Trophoblast cell (in vitro differentiated cells and primary cell): ENCODE data around the gene KCNAB2.

Experiments
- DNase-seq, 2 donors: peaks; one replicate each; pipeline ENCODE4 v3.0.0-alpha.2; 2016
- H2AFZ ChIP-seq: 2 replicates; pipeline ENCODE4 v1.6.1; 2013; ENCODE audit warnings: low read length, moderate library complexity, mild to moderate bottlenecking; ENCODE audit not compliant: insufficient read depth, poor library complexity
- H2AK5ac ChIP-seq: 2 replicates; pipeline ENCODE4 v1.6.1; 2013; ENCODE audit warnings: mild to moderate bottlenecking, low read length
- H2BK120ac ChIP-seq: 2 replicates; pipeline ENCODE4 v1.6.1; 2013; ENCODE audit warnings: low read length, mild to moderate bottlenecking, moderate library complexity; ENCODE audit not compliant: insufficient read depth, poor library complexity
- H2BK12ac ChIP-seq: 2 replicates; pipeline ENCODE4 v1.6.1; 2013; ENCODE audit warnings: mild to moderate bottlenecking, low read length, moderate library complexity
- H2BK5ac ChIP-seq: 2 replicates; pipeline ENCODE4 v1.6.1; 2013; ENCODE audit warnings: low read length, low read depth, moderate library complexity, mild to moderate bottlenecking; ENCODE audit not compliant: poor library complexity
- H3K14ac ChIP-seq: 2 replicates; pipeline ENCODE4 v1.6.1; 2013; ENCODE audit warnings: mild to moderate bottlenecking, low read length
- H3K18ac ChIP-seq: 2 replicates; pipeline ENCODE4 v1.6.1; 2013; ENCODE audit warnings: mild to moderate bottlenecking, low read length
- H3K23ac ChIP-seq: 2 replicates; pipeline ENCODE4 v1.6.1; 2013; ENCODE audit warnings: low read length
- H3K27ac ChIP-seq: 2 replicates; pipeline ENCODE4 v1.5.1; 2013; ENCODE audit warnings: low read depth, mild to moderate bottlenecking, inconsistent platforms, low read length, moderate library complexity
- H3K27me3 ChIP-seq: 2 replicates; pipeline ENCODE4 v1.6.1; 2013; ENCODE audit warnings: inconsistent platforms, mild to moderate bottlenecking, low read length, moderate library complexity; ENCODE audit not compliant: insufficient read depth
- H3K36me3 ChIP-seq, 2 experiments: 1 replicate in 1 of 2; 2 replicates in 1 of 2; pipeline ENCODE4 v1.6.1; 2013; ENCODE audit warnings: low read length in 2 of 2, mild to moderate bottlenecking in 2 of 2, moderate library complexity in 1 of 2; ENCODE audit not compliant: insufficient read depth in 2 of 2, control insufficient read depth in 1 of 2
- H3K4ac ChIP-seq: 2 replicates; pipeline ENCODE4 v1.6.1; 2013; ENCODE audit warnings: low read depth, mild to moderate bottlenecking, low read length, moderate library complexity
- H3K4me1 ChIP-seq, 2 experiments: 1 replicate in 1 of 2; 2 replicates in 1 of 2; pipeline ENCODE4 v1.6.1; 2013; ENCODE audit warnings: low read length in 2 of 2, mild to moderate bottlenecking in 2 of 2, moderate library complexity in 1 of 2; ENCODE audit not compliant: insufficient read depth in 2 of 2, control insufficient read depth in 1 of 2
- H3K4me2 ChIP-seq: 2 replicates; pipeline ENCODE4 v1.6.1; 2013; ENCODE audit warnings: inconsistent platforms, mild to moderate bottlenecking, low read length, moderate library complexity
- H3K4me3 ChIP-seq: 2 replicates; pipeline ENCODE4 v1.5.1; 2013; ENCODE audit warnings: mild to moderate bottlenecking, low read depth, low read length, inconsistent platforms
- H3K79me1 ChIP-seq: one replicate; pipeline ENCODE4 v1.6.1; 2013; ENCODE audit warnings: low read length
- H3K79me2 ChIP-seq: 2 replicates; pipeline ENCODE4 v1.6.1; 2013; ENCODE audit warnings: low read length, mild to moderate bottlenecking; ENCODE audit not compliant: control insufficient read depth, insufficient read depth, poor library complexity
- H3K9ac ChIP-seq: 2 replicates; pipeline ENCODE4 v1.6.1; 2013; ENCODE audit warnings: mild to moderate bottlenecking, low read length
- H3K9me3 ChIP-seq: 2 replicates; pipeline ENCODE4 v1.6.1; 2013; ENCODE audit warnings: low read depth, mild to moderate bottlenecking, control low read depth, inconsistent platforms, low read length; ENCODE audit not compliant: insufficient read depth
- H4K12ac ChIP-seq: 2 replicates; pipeline ENCODE4 v1.6.1; 2013; ENCODE audit warnings: low read depth, mild to moderate bottlenecking, low read length, moderate library complexity
- H4K8ac ChIP-seq: 2 replicates; pipeline ENCODE4 v1.6.1; 2013; ENCODE audit warnings: low read depth, mild to moderate bottlenecking, low read length, moderate library complexity
- H4K91ac ChIP-seq: one replicate; pipeline ENCODE4 v1.6.1; 2013; ENCODE audit warnings: low read depth, mild to moderate bottlenecking, low read length, moderate library complexity
- WGBS: extraction: QIAGEN DNeasy Blood & Tissue Kit; methylation state at CpG from one replicate; pipeline ENCODE4 v1.1.7; 2013; ENCODE audit warnings: missing lambda C conversion rate; ENCODE audit not compliant: insufficient read length, insufficient coverage; ENCODE audit errors: extremely low coverage; 5-methylcytosine and 5-hydroxymethylcytosine counted together

KCNAB2 gene

DNA sequence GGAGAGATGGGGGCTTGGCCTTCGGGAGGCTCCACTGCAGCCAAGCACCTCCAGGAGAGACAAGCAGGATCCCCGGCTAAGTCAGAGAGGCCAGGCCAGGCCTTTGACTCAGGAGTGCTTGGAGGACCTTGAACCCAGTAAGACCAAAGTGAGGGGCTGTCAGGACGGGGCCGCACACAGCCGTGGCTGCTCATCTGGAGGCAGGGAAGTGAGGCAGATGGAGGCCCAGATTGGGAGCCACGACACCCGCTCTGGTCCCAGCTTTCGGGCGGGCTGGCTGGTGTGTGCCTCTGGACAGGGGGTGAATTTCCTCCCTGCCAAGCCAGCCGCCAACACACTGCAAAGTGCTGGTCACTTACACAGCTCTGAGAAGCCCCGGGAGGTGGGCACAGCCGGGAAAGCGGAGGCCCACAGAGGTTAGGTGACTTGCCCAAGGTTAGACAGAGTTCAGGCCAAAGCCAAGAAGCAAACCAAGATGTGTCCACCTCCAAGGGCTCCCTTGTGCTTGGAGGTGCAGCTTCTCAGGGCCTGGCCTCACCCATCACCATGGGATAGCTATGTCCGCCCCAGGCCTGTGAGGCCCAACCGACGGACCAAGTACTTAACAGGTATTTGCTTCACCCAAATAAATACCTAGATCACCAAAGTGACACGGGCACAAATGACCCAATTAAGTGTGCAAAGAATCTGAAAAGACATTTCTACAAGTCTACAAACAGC, 76.1 kb downstream of the KCNAB2 start:
- H2BK5ac ChIP-seq, result no peak overlapping the region

DNA sequence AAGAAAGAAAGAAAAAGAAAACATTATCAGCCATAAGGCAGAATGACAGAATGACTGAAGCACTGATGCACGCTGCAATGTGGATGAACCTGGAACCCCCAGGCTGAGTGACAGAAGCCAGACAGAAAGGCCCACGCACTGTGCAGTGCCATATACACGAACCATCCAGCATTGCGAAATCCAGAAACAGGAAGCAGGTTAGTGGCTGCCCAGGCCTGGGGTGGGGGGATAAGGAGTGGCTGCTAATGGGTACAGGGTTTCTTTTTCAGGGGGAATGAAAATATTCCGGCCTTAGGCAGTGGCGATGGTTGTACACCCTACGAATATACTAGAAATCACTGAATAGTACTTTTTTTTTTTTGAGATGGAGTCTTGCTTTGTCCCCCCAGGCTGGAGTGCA, 77.4 kb downstream of the KCNAB2 start:
- H2BK12ac ChIP-seq, result no peak overlapping the region
- H3K27ac ChIP-seq, result no peak overlapping the region
- H2BK5ac ChIP-seq, result no peak overlapping the region
- DNase-seq, result no peak
- H3K4ac ChIP-seq, result no peak overlapping the region
- no peak overlapping the region for H3K14ac ChIP-seq
- no peaks in the 10 kb centered on the region for H3K79me2 ChIP-seq
- H3K4me3 ChIP-seq, result no peak overlapping the region
- no peaks in the 10 kb centered on the region for H3K36me3 ChIP-seq
- no peak overlapping the region for H2AK5ac ChIP-seq
- no peaks in the 10 kb centered on the region for H3K27me3 ChIP-seq
- H3K4me2 ChIP-seq, result no peak overlapping the region
- H3K9ac ChIP-seq, result no peak overlapping the region
- H3K79me1 ChIP-seq, result no peaks in the 10 kb centered on the region
- H2BK120ac ChIP-seq, result no peak overlapping the region
- H3K23ac ChIP-seq, result no peak overlapping the region
- no peak overlapping the region for H4K8ac ChIP-seq
- no peak overlapping the region for H4K91ac ChIP-seq
- peaks cover 5% of the 10 kb centered on the region for H3K9me3 ChIP-seq
- H3K18ac ChIP-seq, result no peak overlapping the region
- H3K4me1 ChIP-seq, result no peaks in the 10 kb centered on the region
- WGBS, result no CpG with 5 or more reads among the region's 7 CpGs
- H4K12ac ChIP-seq, result no peak overlapping the region
- no peak overlapping the region for H2AFZ ChIP-seq

More for the DNA sequence above, 76.1 kb downstream of the KCNAB2 start:
- no peak overlapping the region for H3K9ac ChIP-seq
- no peak overlapping the region for H2AK5ac ChIP-seq
- H3K4me1 ChIP-seq, result no peaks in the 10 kb centered on the region
- no peak overlapping the region for H3K14ac ChIP-seq
- H3K9me3 ChIP-seq, result peaks cover 2% of the 10 kb centered on the region
- no peak overlapping the region for H2BK120ac ChIP-seq
- no CpG with 5 or more reads among the region's 17 CpGs for WGBS
- H3K4me2 ChIP-seq, result no peak overlapping the region
- H3K4me3 ChIP-seq, result no peak overlapping the region
- H4K12ac ChIP-seq, result no peak overlapping the region
- H4K91ac ChIP-seq, result no peak overlapping the region
- H2AFZ ChIP-seq, result no peak overlapping the region
- no peak overlapping the region for H3K23ac ChIP-seq
- no peaks in the 10 kb centered on the region for H3K36me3 ChIP-seq
- H3K27me3 ChIP-seq, result no peaks in the 10 kb centered on the region
- DNase-seq, result no peak
- no peak overlapping the region for H3K4ac ChIP-seq
- no peak overlapping the region for H4K8ac ChIP-seq
- no peaks in the 10 kb centered on the region for H3K79me2 ChIP-seq
- no peak overlapping the region for H2BK12ac ChIP-seq
- no peak overlapping the region for H3K18ac ChIP-seq
- H3K27ac ChIP-seq, result no peak overlapping the region
- no peaks in the 10 kb centered on the region for H3K79me1 ChIP-seq

DNA sequence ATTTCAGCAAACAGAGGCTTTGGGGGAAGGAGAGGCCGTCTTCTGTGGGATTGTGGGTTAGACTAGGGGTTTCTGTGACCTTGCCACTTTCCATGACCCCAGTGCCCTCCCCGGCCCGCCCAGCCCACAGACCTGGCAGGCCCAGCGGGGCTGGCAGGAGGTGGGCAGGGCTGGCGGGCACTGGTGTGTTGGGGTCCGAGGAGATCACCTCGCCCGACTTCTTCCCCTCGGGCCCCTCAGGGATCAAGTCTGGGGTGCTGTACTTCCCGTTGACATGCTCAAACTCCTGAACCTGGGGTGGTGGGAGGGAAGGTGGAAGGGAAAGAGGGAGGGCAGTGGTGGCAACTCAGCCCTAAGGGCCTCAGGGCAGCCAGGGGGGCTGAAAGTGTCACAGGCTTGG, 78.1 kb downstream of the KCNAB2 start:
- no peak overlapping the region for H3K9ac ChIP-seq
- H3K79me2 ChIP-seq, result no peaks in the 10 kb centered on the region
- WGBS, result no CpG with 5 or more reads among the region's 10 CpGs
- no peaks in the 10 kb centered on the region for H3K36me3 ChIP-seq
- no peak overlapping the region for H3K23ac ChIP-seq
- no peak overlapping the region for H4K8ac ChIP-seq
- H3K79me1 ChIP-seq, result no peaks in the 10 kb centered on the region
- no peak for DNase-seq
- H3K27me3 ChIP-seq, result no peaks in the 10 kb centered on the region
- H3K4me3 ChIP-seq, result no peak overlapping the region
- H3K9me3 ChIP-seq, result peaks cover 5% of the 10 kb centered on the region
- H3K4me1 ChIP-seq, result no peaks in the 10 kb centered on the region
- no peak overlapping the region for H2BK120ac ChIP-seq
- no peak overlapping the region for H2BK12ac ChIP-seq
- no peak overlapping the region for H2AK5ac ChIP-seq
- H2AFZ ChIP-seq, result no peak overlapping the region
- no peak overlapping the region for H3K4ac ChIP-seq
- H2BK5ac ChIP-seq, result no peak overlapping the region
- H3K27ac ChIP-seq, result no peak overlapping the region
- no peak overlapping the region for H4K12ac ChIP-seq
- no peak overlapping the region for H3K18ac ChIP-seq
- no peak overlapping the region for H3K14ac ChIP-seq
- no peak overlapping the region for H3K4me2 ChIP-seq
- H4K91ac ChIP-seq, result no peak overlapping the region

DNA sequence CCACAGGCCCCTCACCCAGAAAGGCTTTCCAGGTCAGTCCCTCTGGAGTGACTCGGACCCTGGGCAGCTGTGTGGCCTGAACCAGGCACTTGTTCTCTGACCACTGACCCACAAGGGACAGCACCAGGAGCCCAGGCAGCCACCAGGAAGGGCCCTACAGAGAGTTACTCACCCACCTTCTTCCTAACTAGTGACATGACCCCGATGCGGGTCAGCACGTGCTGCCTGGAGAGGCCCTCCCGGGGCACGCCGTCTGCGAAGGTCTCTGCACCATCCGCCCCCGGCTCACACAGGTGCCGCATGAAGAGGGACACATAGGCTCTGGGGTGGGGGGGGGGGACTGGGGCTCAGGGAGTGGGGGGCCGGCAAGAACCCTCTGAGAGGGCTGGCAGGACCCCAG, 78.7 kb downstream of the KCNAB2 start:
- H2BK120ac ChIP-seq, result no peak overlapping the region
- no peak overlapping the region for H2AFZ ChIP-seq
- no peak overlapping the region for H3K9ac ChIP-seq
- H2AK5ac ChIP-seq, result no peak overlapping the region
- H2BK12ac ChIP-seq, result no peak overlapping the region
- H3K79me2 ChIP-seq, result no peaks in the 10 kb centered on the region
- H3K4me2 ChIP-seq, result no peak overlapping the region
- no peaks in the 10 kb centered on the region for H3K36me3 ChIP-seq
- no peak for DNase-seq
- no peak overlapping the region for H4K12ac ChIP-seq
- no peak overlapping the region for H3K4me3 ChIP-seq
- H3K4me1 ChIP-seq, result no peaks in the 10 kb centered on the region
- H3K79me1 ChIP-seq, result no peaks in the 10 kb centered on the region
- H3K23ac ChIP-seq, result no peak overlapping the region
- no peak overlapping the region for H3K27ac ChIP-seq
- H4K8ac ChIP-seq, result no peak overlapping the region
- H4K91ac ChIP-seq, result no peak overlapping the region
- WGBS, result no CpG with 5 or more reads among the region's 12 CpGs
- H3K4ac ChIP-seq, result no peak overlapping the region
- no peak overlapping the region for H3K18ac ChIP-seq
- peaks cover 5% of the 10 kb centered on the region for H3K9me3 ChIP-seq
- no peak overlapping the region for H2BK5ac ChIP-seq
- H3K27me3 ChIP-seq, result no peaks in the 10 kb centered on the region
- H3K14ac ChIP-seq, result no peak overlapping the region
